HepG2 (cell line): ENCODE measurements around the gene AKR7A2. TPM values are rescaled to one million over a fixed set of nuclear protein-coding genes. Genes with fewer than 3 reads are reported as not detected.
A peak's percentile ranks its signal among the peaks of the same experiment; 100 is the strongest.

Experiments used
- ATF1 ChIP-seq: IDR thresholded peaks from 2 replicates; pipeline ENCODE4 v1.6.1; 2016; ENCODE audit warnings: mild to moderate bottlenecking, control low read depth
- ATF7 ChIP-seq, 2 experiments: fragments of 450-650 bp in 1 of 2; sonication (generic) in 1 of 2; formaldehyde crosslinking in 1 of 2; IDR thresholded peaks; 2 replicates each; pipeline versions ENCODE4 v1.4.0 to v1.6.1; 2016 to 2020; ENCODE audit warnings: antibody characterized with exemption in 1 of 2, mild to moderate bottlenecking in 1 of 2, missing genetic modification reagents in 1 of 2
- CREB1 ChIP-seq, 2 experiments: fragments of 450-650 bp in 1 of 2; IDR thresholded peaks; 2 replicates each; pipeline ENCODE4 v1.6.1; 2016 to 2017; ENCODE audit warnings: control low read depth in 1 of 2, mild to moderate bottlenecking in 1 of 2, missing compliant biosample characterization in 1 of 2, missing genetic modification characterization in 1 of 2
- CSRNP2 ChIP-seq: sonication (generic); formaldehyde crosslinking; conservative IDR thresholded peaks from 2 replicates; pipeline ENCODE4 v1.8.0; 2022; ENCODE audit warnings: low read depth, missing genetic modification reagents
- FOXA3 ChIP-seq: IDR thresholded peaks from 2 replicates; pipeline ENCODE4 v1.6.1; 2016; ENCODE audit warnings: missing genetic modification reagents, missing compliant biosample characterization
- FOXO4 ChIP-seq: sonication (generic); formaldehyde crosslinking; conservative IDR thresholded peaks from 2 replicates; pipeline ENCODE4 v1.8.1; 2023; ENCODE audit warnings: missing genetic modification reagents
- HINFP ChIP-seq: sonication (generic); formaldehyde crosslinking; IDR thresholded peaks from 2 replicates; pipeline ENCODE4 v1.4.0; 2020; ENCODE audit warnings: low read depth, mild to moderate bottlenecking, missing genetic modification reagents
- KLF6 ChIP-seq: IDR thresholded peaks from 2 replicates; pipeline ENCODE4 v1.8.0; 2016; ENCODE audit warnings: missing biosample characterization, missing genetic modification reagents
- MIER3 ChIP-seq: IDR thresholded peaks from 2 replicates; pipeline ENCODE4 v1.6.1; 2016; ENCODE audit warnings: missing compliant biosample characterization, borderline replicate concordance
- NCOA5 ChIP-seq: sonication (generic); formaldehyde crosslinking; IDR thresholded peaks from 2 replicates; pipeline ENCODE4 v1.4.0; 2020; ENCODE audit warnings: missing genetic modification reagents
- NR2F6 ChIP-seq, 2 experiments: IDR thresholded peaks; 2 replicates each; pipeline ENCODE4 v1.6.1; 2016; ENCODE audit warnings: antibody characterized with exemption in 1 of 2, mild to moderate bottlenecking in 1 of 2
- PAXIP1 ChIP-seq: sonication (generic); formaldehyde crosslinking; conservative IDR thresholded peaks from 2 replicates; pipeline ENCODE4 v1.4.0; 2020; ENCODE audit warnings: mild to moderate bottlenecking, missing genetic modification reagents, moderate library complexity
- SATB2 ChIP-seq: sonication (generic); formaldehyde crosslinking; IDR thresholded peaks from 2 replicates; pipeline ENCODE4 v1.5.0; 2020; ENCODE audit warnings: missing genetic modification reagents
- TCF7L2 ChIP-seq: IDR thresholded peaks from 2 replicates; pipeline ENCODE4 v1.6.1; 2011; ENCODE audit warnings: mild to moderate bottlenecking, low read depth, low read length, moderate library complexity
- TSC22D2 ChIP-seq: sonication (generic); formaldehyde crosslinking; IDR thresholded peaks from 2 replicates; pipeline ENCODE4 v1.5.1; 2020; ENCODE audit warnings: missing genetic modification reagents, mild to moderate bottlenecking, borderline replicate concordance
- ZFP41 ChIP-seq: sonication (generic); formaldehyde crosslinking; IDR thresholded peaks from 2 replicates; pipeline ENCODE4 v1.4.0; 2020; ENCODE audit warnings: mild to moderate bottlenecking, missing genetic modification reagents, borderline replicate concordance
- ZNF138 ChIP-seq: sonication (generic); formaldehyde crosslinking; IDR thresholded peaks from 2 replicates; pipeline ENCODE4 v1.5.0; 2020; ENCODE audit warnings: mild to moderate bottlenecking, low read depth, missing genetic modification reagents
- ZNF280B ChIP-seq: sonication (generic); formaldehyde crosslinking; IDR thresholded peaks from 2 replicates; pipeline ENCODE4 v1.5.0; 2020; ENCODE audit warnings: missing genetic modification reagents, mild to moderate bottlenecking, borderline replicate concordance
- ZNF451 ChIP-seq: sonication (generic); formaldehyde crosslinking; IDR thresholded peaks from 2 replicates; pipeline ENCODE4 v1.5.0; 2020; ENCODE audit warnings: mild to moderate bottlenecking, missing genetic modification reagents
- ZNF749 ChIP-seq: sonication (generic); formaldehyde crosslinking; IDR thresholded peaks from 2 replicates; pipeline ENCODE4 v1.8.0; 2022; ENCODE audit warnings: mild to moderate bottlenecking, missing genetic modification reagents, moderate library complexity, borderline replicate concordance
- polyA plus RNA-seq, 8 experiments: library from polyadenylated mRNA; depleted of rRNA in 3 of 8; stranded (reverse) in 7 of 8; unstranded in 1 of 8; fragments of >200 nt; fragmentation: Illumina TruSeq in 4 of 8; extraction: Trizol in 4 of 8; gene quantifications; 2 replicates each; pipeline versions ENCODE4 v1.2.1 to v1.2.3, GENCODE V29; 2011 to 2016; ENCODE audit warnings: low read depth in 4 of 8, missing spikeins in 1 of 8, mixed read lengths in 1 of 8; ENCODE audit not compliant: insufficient read depth in 1 of 8
- total RNA-seq, 5 experiments: library from RNA; depleted of rRNA; stranded (reverse); fragments of >200 nt; fragmentation: Illumina TruSeq; extraction: Trizol; gene quantifications; 2 replicates each; pipeline ENCODE4 v1.2.3, GENCODE V29; 2016; ENCODE audit warnings: low read depth in 1 of 5

AKR7A2 gene
- total and polyA plus RNA-seq, 2 of the 13 experiments (the other 11 are each of a cell fraction or from before 2014, with no cell fraction given) = 45.2 to 75.6 TPM

GRCh38 chr1:19338323-19338762, 26.4 kb upstream of the AKR7A2 start (continued):
- 0 out of 2 replicates have a peak, but pooled peaks have one; percentile 54 for TF ChIP-seq ZNF749 (CRISPR knock-in tag)
- TF ChIP-seq CREB1 (IDR thresholded peaks at IDR 0.05) = no peak
- no peak; the same call in 1 of the 2 replicates for TF ChIP-seq CREB1 (CRISPR knock-in tag; IDR thresholded peaks at IDR 0.05)
- no peak for TF ChIP-seq ZNF451 (CRISPR knock-in tag)
- TF ChIP-seq ZFP41 = peak; percentile 88; the same call in 1 of the 2 replicates
- no peak for TF ChIP-seq NCOA5 (CRISPR knock-in tag)
- TF ChIP-seq PAXIP1 (CRISPR knock-in tag) = peak; percentile 62
- TF ChIP-seq NR2F6 (IDR thresholded peaks at IDR 0.05) = no peak
- TF ChIP-seq NR2F6 (CRISPR knock-in tag; IDR thresholded peaks at IDR 0.05) = no peak; the same call in 1 of the 2 replicates
- no peak for TF ChIP-seq FOXO4
- no peak for TF ChIP-seq ATF1 (CRISPR knock-in tag)
- no peak for TF ChIP-seq ZNF280B (CRISPR knock-in tag)
- no peak for TF ChIP-seq FOXA3 (CRISPR knock-in tag)
- no peak for TF ChIP-seq ZNF138 (CRISPR knock-in tag)
- no peak for TF ChIP-seq SATB2 (CRISPR knock-in tag)
- no peak for TF ChIP-seq CSRNP2 (CRISPR knock-in tag)
- no peak for TF ChIP-seq TSC22D2 (CRISPR knock-in tag)
- 0 out of 2 replicates have a peak, but pooled peaks have one; percentile 61 for TF ChIP-seq MIER3 (CRISPR knock-in tag)
- peak; percentile 48; the same call in 1 of the 2 replicates for TF ChIP-seq KLF6 (CRISPR knock-in tag)
- no peak for TF ChIP-seq ATF7 (IDR thresholded peaks at IDR 0.05)
- TF ChIP-seq ATF7 (CRISPR knock-in tag; IDR thresholded peaks at IDR 0.05) = no peak
- TF ChIP-seq TCF7L2 = no peak
- TF ChIP-seq HINFP (CRISPR knock-in tag) = no peak
